Right lobe of liver (tissue), 6 donors: ENCODE results near the gene PTPRN2. TPM values are rescaled to one million over a fixed set of nuclear protein-coding genes. Genes with fewer than 3 reads are reported as not detected.

ENCODE experiments used
- ATAC-seq, 4 donors: fragments of 200-7000 bp; cut with Tn5 transposase; one replicate each; pipeline ENCODE4 v1.9.1; 2020; ENCODE audit warnings: mild to moderate bottlenecking in 4 of 4, moderate library complexity in 4 of 4
- DNase-seq, 3 donors: peaks; one replicate each; pipeline ENCODE4 v3.0.0-alpha.2; 2020
- H3K27ac ChIP-seq, 3 donors: fragments of 200-600 bp; one replicate each; pipeline ENCODE4 v1.8.0; 2022
- H3K27me3 ChIP-seq, 2 donors: fragments of 200-600 bp; one replicate each; pipeline ENCODE4 v1.8.0; 2022
- H3K36me3 ChIP-seq, 4 donors: fragments of 200-600 bp; sonication (generic) in 1 of 4; one replicate each; pipeline versions ENCODE4 v1.5.1 to v1.8.0; 2017 to 2022; ENCODE audit warnings: control low read depth in 1 of 4
- H3K4me1 ChIP-seq, 4 donors: fragments of 200-600 bp; sonication (generic) in 1 of 4; one replicate each; pipeline versions ENCODE4 v1.5.1 to v1.8.0; 2017 to 2022; ENCODE audit warnings: control low read depth in 1 of 4
- H3K4me3 ChIP-seq, 3 donors: fragments of 200-600 bp; one replicate each; pipeline ENCODE4 v1.8.0; 2022
- H3K9me3 ChIP-seq, 4 donors: fragments of 200-600 bp; sonication (generic) in 1 of 4; one replicate each; pipeline versions ENCODE4 v1.5.1 to v1.8.0; 2017 to 2022; ENCODE audit warnings: control low read depth in 1 of 4
- POLR2A ChIP-seq: fragments of 450-650 bp; IDR thresholded peaks from one replicate; pipeline ENCODE4 v1.6.1; 2017; ENCODE audit warnings: antibody characterized with exemption, mild to moderate bottlenecking
- WGBS: methylation state at CpG from one replicate; pipeline ENCODE4 v1.1.6; 2018; ENCODE audit warnings: low coverage, low lambda C conversion rate; ENCODE audit not compliant: insufficient coverage; ENCODE audit errors: missing lambda C conversion rate; 5-methylcytosine and 5-hydroxymethylcytosine counted together
- intact Hi-C, 2 donors: fragments of 100-400 bp; cut with DNase I; formaldehyde crosslinking; loops; one replicate each; pipeline versions ENCODE4 v1.11.2 to v1.14.1; 2022
- total RNA-seq, 6 experiments: library from RNA; depleted of rRNA in 2 of 6; stranded (reverse); fragments of >200 nt in 2 of 6; fragmentation: NEBNext Ultra II Directional in 3 of 6; extraction: Animal tissue kit (Norgen Biotek cat#: 25700) in 3 of 6; gene quantifications; one replicate each; pipeline versions ENCODE4 v1.1.0 to v1.2.4, GENCODE V29; 2016 to 2023
- TF ChIP-seq, protein P1 (sequence below), 4 donors: fragments of 200-600 bp in 3 of 4; fragments of 450-650 bp in 1 of 4; IDR thresholded peaks; one replicate each; pipeline versions ENCODE4 v1.5.1 to v1.8.0; 2016 to 2022; ENCODE audit warnings: antibody characterized with exemption in 4 of 4, mild to moderate bottlenecking in 2 of 4
- donor health status: DM: no; HTN: yes; CAD: no.
- donor health status: DM: no; HTN: no; CAD: no.
- donor health status: DM: no; HTN: no; CAD: no.
- donor health status: DM: no; HTN: yes; CAD: no.
- donor health status: DM: no; HTN: yes; CAD: no.

PTPRN2 gene
- total RNA-seq, 6 experiments from 2014 or later = 0.15 to 0.87 (median 0.67) TPM

DNA sequence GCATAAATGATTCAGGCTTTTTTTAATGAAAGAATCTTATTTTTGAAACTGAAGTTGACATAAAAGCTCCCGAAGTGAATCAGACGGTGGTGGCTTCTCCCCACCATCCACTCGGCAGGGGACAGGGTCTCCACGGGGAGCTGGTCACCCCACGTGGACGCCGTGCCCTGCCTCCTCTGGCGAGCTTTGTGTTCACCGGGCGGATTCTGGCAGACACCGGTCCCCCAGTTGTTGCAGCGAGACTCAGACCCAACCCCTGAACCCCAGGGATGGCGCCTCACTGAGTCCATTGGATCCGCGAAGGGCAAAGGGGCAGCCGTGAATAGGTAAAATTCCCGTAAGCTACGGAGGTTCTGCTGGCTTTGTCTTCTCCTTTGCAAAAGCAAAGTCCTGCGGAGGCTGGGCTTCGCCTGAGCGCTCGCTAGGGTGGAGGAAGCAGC lies 38.4 kb downstream of the PTPRN2 start:
- Histone ChIP-seq H3K4me1 (no peaks in the 10 kb centered on the region), H3K27ac (no peak overlapping the region), H3K9me3 (no peaks in the 10 kb centered on the region), H3K36me3 (no peaks in the 10 kb centered on the region), H3K27me3 (no peaks in the 10 kb centered on the region), H3K4me3 (no peak overlapping the region)
- intact Hi-C loops = no loop called here
- WGBS = 38% methylated on average over 4 of the region's 22 CpGs
- ATAC-seq = no peak
- DNase-seq = peak in 1 of 3 donors; percentile 44
- no peak for TF ChIP-seq POLR2A
- TF ChIP-seq, protein P1, sequence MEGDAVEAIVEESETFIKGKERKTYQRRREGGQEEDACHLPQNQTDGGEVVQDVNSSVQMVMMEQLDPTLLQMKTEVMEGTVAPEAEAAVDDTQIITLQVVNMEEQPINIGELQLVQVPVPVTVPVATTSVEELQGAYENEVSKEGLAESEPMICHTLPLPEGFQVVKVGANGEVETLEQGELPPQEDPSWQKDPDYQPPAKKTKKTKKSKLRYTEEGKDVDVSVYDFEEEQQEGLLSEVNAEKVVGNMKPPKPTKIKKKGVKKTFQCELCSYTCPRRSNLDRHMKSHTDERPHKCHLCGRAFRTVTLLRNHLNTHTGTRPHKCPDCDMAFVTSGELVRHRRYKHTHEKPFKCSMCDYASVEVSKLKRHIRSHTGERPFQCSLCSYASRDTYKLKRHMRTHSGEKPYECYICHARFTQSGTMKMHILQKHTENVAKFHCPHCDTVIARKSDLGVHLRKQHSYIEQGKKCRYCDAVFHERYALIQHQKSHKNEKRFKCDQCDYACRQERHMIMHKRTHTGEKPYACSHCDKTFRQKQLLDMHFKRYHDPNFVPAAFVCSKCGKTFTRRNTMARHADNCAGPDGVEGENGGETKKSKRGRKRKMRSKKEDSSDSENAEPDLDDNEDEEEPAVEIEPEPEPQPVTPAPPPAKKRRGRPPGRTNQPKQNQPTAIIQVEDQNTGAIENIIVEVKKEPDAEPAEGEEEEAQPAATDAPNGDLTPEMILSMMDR (IDR thresholded peaks at IDR 0.05) = no peak

DNA sequence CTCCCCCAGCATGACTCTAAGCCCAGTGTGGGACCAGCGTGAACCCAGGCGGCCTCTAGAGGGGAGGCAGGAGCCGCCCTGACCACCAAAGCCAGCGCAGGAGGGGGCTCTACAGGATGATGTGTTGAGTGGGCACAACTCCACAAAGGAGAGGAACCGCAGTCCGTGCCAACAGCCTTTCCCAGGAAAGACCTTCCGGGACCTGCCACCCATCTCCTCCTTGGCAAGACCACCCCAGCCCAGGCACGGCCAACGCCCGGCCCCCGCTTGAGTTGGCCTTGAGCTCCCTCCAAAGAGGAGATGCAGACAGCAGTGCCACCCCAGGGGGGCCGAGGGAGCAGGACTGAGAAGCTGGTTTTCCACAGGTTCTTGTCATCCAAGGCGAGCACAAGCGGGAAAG lies 38.9 kb downstream of the PTPRN2 start:
- TF ChIP-seq, protein P1 (IDR thresholded peaks at IDR 0.05) = no peak
- TF ChIP-seq POLR2A = no peak
- Histone ChIP-seq H3K36me3 (no peaks in the 10 kb centered on the region), H3K27ac (no peak overlapping the region), H3K4me1 (no peaks in the 10 kb centered on the region), H3K9me3 (no peaks in the 10 kb centered on the region), H3K4me3 (no peak overlapping the region), H3K27me3 (no peaks in the 10 kb centered on the region)
- WGBS = 71% methylated on average over 8 of the region's 14 CpGs
- no peak for ATAC-seq
- peak in 1 of 3 donors; percentile 28 for DNase-seq
- intact Hi-C loops = no loop called here

DNA sequence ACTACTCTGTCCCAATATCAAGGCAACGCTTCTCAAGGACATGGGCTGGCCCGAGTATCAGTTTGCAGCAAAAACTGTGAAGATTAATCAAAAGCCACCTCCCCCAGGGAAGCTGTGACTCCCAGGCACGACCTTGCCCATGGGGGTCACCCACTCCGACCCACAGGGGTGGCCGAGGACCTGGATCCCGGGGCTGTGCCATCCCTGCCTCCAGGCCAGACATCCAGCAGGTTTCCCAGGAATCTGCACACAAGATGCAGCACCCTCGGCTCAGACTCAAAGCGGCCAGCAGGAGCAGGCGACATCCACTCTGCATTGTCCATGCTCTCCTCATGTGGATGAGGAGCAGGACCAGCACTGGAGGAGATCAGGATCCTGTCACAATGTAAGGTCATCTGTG lies 39.8 kb downstream of the PTPRN2 start:
- no peak overlapping the region for H3K4me3 ChIP-seq
- no peaks in the 10 kb centered on the region for H3K9me3 ChIP-seq
- DNase-seq = no peak
- no peaks in the 10 kb centered on the region for H3K27me3 ChIP-seq
- intact Hi-C loops = no loop called here
- ATAC-seq = no peak
- no peak for TF ChIP-seq POLR2A
- TF ChIP-seq, protein P1 (IDR thresholded peaks at IDR 0.05) = no peak
- no peaks in the 10 kb centered on the region for H3K4me1 ChIP-seq
- 51% methylated on average over 5 of the region's 9 CpGs for WGBS
- no peak overlapping the region for H3K27ac ChIP-seq
- no peaks in the 10 kb centered on the region for H3K36me3 ChIP-seq

DNA sequence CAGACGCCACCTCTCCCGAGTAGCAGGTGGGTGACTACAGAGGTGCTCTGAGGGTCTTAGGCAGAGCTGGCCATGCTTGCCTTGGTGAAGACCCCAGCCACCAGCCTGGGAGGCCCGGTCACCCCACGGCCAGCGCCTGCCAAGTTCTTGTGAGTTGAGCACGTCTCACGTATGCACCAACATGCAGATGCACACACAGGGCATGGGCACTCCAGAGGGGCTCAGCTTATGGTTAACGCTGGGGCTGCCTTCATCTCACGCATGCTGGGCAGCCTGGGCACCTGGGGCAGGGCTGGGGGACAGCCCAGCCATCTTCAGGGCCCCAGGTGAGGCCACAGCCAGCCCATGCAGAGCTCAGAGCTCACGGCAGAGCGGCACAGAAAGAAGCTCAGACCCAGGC lies 41.0 kb downstream of the PTPRN2 start:
- H3K9me3 ChIP-seq = no peaks in the 10 kb centered on the region
- no peak overlapping the region for H3K4me3 ChIP-seq
- H3K4me1 ChIP-seq = no peaks in the 10 kb centered on the region
- ATAC-seq (peak in 1 of 4 donors; percentile 15), DNase-seq (no peak)
- H3K27ac ChIP-seq = no peak overlapping the region
- no peaks in the 10 kb centered on the region for H3K27me3 ChIP-seq
- H3K36me3 ChIP-seq = no peaks in the 10 kb centered on the region
- intact Hi-C loops = no loop called here
- no CpG with 5 or more reads among the region's 11 CpGs for WGBS
- TF ChIP-seq, protein P1 (IDR thresholded peaks at IDR 0.05) = no peak
- TF ChIP-seq POLR2A = no peak

DNA sequence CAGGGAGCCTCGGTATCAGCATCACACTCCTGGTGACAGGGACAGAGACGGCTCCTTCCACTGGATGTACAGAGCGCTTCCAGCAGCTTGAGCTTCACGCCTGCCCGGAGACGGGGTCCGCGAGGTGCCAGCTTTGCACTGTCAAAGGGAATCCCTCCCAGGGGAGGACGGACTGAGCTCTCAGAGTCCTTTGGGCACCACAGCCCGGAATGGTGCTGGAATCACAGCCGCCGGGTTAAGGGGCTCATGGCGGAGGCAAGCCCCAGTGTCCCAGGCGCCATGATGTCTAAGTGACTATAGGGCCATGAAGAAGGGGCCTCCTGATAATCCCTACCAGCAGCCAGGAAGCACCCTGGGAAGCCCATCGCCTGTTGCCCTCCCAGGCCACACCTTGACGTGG lies 41.4 kb downstream of the PTPRN2 start:
- H3K36me3 ChIP-seq = no peaks in the 10 kb centered on the region
- H3K4me3 ChIP-seq = no peak overlapping the region
- H3K27ac ChIP-seq = no peak overlapping the region
- no peaks in the 10 kb centered on the region for H3K9me3 ChIP-seq
- DNase-seq (no peak), ATAC-seq (no peak)
- WGBS = no CpG with 5 or more reads among the region's 16 CpGs
- TF ChIP-seq POLR2A = no peak
- TF ChIP-seq, protein P1 (IDR thresholded peaks at IDR 0.05) = no peak
- no peaks in the 10 kb centered on the region for H3K27me3 ChIP-seq
- intact Hi-C loops = no loop called here
- H3K4me1 ChIP-seq = no peaks in the 10 kb centered on the region
